Vagina (tissue), 2 donors: ENCODE results near the gene TMEM243. TPM values are rescaled to one million over a fixed set of nuclear protein-coding genes. Genes with fewer than 3 reads are reported as not detected.

Source experiments
- DNase-seq, 2 donors: peaks; one replicate each; pipeline ENCODE4 v3.0.0-alpha.2; 2017; ENCODE audit errors: extremely low spot score in 2 of 2
- H3K27ac ChIP-seq: fragments of 200-600 bp; sonication (generic); one replicate; pipeline ENCODE4 v1.5.1; 2019
- H3K27me3 ChIP-seq: fragments of 200-600 bp; sonication (generic); one replicate; pipeline ENCODE4 v1.5.1; 2019
- H3K36me3 ChIP-seq, 2 donors: fragments of 200-600 bp; sonication (generic); one replicate each; pipeline ENCODE4 v1.5.1; 2017 to 2019
- H3K4me1 ChIP-seq: fragments of 200-600 bp; sonication (generic); one replicate; pipeline ENCODE4 v1.5.1; 2019
- H3K4me3 ChIP-seq, 2 donors: fragments of 200-600 bp; sonication (generic); 1 replicate in 1 of 2; 2 replicates in 1 of 2; pipeline ENCODE4 v1.5.1; 2016 to 2019
- H3K9me3 ChIP-seq: fragments of 200-600 bp; sonication (generic); one replicate; pipeline ENCODE4 v1.5.1; 2019
- CTCF ChIP-seq, 3 experiments: fragments of 450-650 bp in 2 of 3; fragments of 200-600 bp in 1 of 3; sonication (generic) in 1 of 3; IDR thresholded peaks; one replicate each; pipeline ENCODE4 v1.5.1; 2017 to 2019; ENCODE audit warnings: antibody characterized with exemption in 3 of 3, mild to moderate bottlenecking in 2 of 3, moderate library complexity in 2 of 3
- POLR2A ChIP-seq, 2 donors: fragments of 450-650 bp; IDR thresholded peaks; one replicate each; pipeline ENCODE4 v1.6.1; 2017; ENCODE audit warnings: antibody characterized with exemption in 2 of 2, mild to moderate bottlenecking in 2 of 2, moderate library complexity in 2 of 2
- POLR2AphosphoS5 ChIP-seq, 2 donors: sonication (generic); formaldehyde crosslinking; IDR thresholded peaks; one replicate each; pipeline ENCODE4 v1.9.0; 2017; ENCODE audit warnings: antibody characterized with exemption in 2 of 2, mild to moderate bottlenecking in 2 of 2, low read depth in 1 of 2; ENCODE audit not compliant: insufficient read depth in 1 of 2
- intact Hi-C: fragments of 100-400 bp; cut with DNase I; formaldehyde crosslinking; loops from one replicate; pipeline ENCODE4 v1.15.1; 2023
- total RNA-seq: library from RNA; depleted of rRNA; stranded (reverse); fragments of >200 nt; gene quantifications from one replicate; pipeline ENCODE4 v1.2.3, GENCODE V29; 2016

TMEM243 gene
- total RNA-seq, 1 donor from 2014 or later, result 36.6 TPM

- TF ChIP-seq POLR2A (IDR thresholded peaks at IDR 0.05) (no peak), POLR2AphosphoS5 (IDR thresholded peaks at IDR 0.05; ENCODE audit: insufficient read depth in 1 of 2, low read depth in 1 of 2) (no peak), CTCF (IDR thresholded peaks at IDR 0.05) (no peak)
- intact Hi-C loops, result loop anchor here (10.0 kb wide), 1 partner anchor 69 kb away; the partner anchor contains the start of gene DMTF1
- H3K4me1 ChIP-seq, result peaks cover 11% of the 10 kb centered on the region
- no peak overlapping the region for H3K4me3 ChIP-seq
- no peaks in the 10 kb centered on the region for H3K27me3 ChIP-seq
- no peak overlapping the region for H3K27ac ChIP-seq
- DNase-seq, result no peak
- no peaks in the 10 kb centered on the region for H3K9me3 ChIP-seq
- no peaks in the 10 kb centered on the region for H3K36me3 ChIP-seq
Observed at GRCh38 chr7:87223666-87224065, 4.1 kb upstream of the TMEM243 start.

GRCh38 chr7:87220734-87221215 lies 1.2 kb upstream of the TMEM243 start:
- no peak for DNase-seq
- intact Hi-C loops, result loop anchor here (10.0 kb wide), 1 partner anchor 66 kb away; the partner anchor contains the start of gene DMTF1
- Histone ChIP-seq H3K9me3 (no peaks in the 10 kb centered on the region), H3K27ac (peak overlapping the region; percentile 87), H3K4me3 (peak overlapping the region; percentile 77 to 79), H3K36me3 (no peaks in the 10 kb centered on the region), H3K27me3 (no peaks in the 10 kb centered on the region), H3K4me1 (peaks cover 31% of the 10 kb centered on the region)
- peak in 1 of 2 donors; percentile 15 for TF ChIP-seq POLR2AphosphoS5 (IDR thresholded peaks at IDR 0.05; ENCODE audit: insufficient read depth in 1 of 2, low read depth in 1 of 2)
- TF ChIP-seq POLR2A (IDR thresholded peaks at IDR 0.05), result no peak

GRCh38 chr7:87220026-87220733 lies 648 bp upstream of the TMEM243 start:
- intact Hi-C loops, result loop anchor here (10.0 kb wide), 1 partner anchor 65 kb away; the partner anchor contains the start of gene DMTF1
- DNase-seq, result no peak
- Histone ChIP-seq H3K4me1 (peaks cover 31% of the 10 kb centered on the region), H3K4me3 (peak overlapping the region; percentile 77 to 79), H3K27ac (peak overlapping the region; percentile 87), H3K36me3 (no peaks in the 10 kb centered on the region), H3K27me3 (no peaks in the 10 kb centered on the region), H3K9me3 (no peaks in the 10 kb centered on the region)
- peak in 1 of 2 donors; percentile 88 for TF ChIP-seq POLR2A (IDR thresholded peaks at IDR 0.05)
- TF ChIP-seq CTCF (IDR thresholded peaks at IDR 0.05), result no peak
- peak; percentile 60 to 94 for TF ChIP-seq POLR2AphosphoS5 (IDR thresholded peaks at IDR 0.05; ENCODE audit: insufficient read depth in 1 of 2, low read depth in 1 of 2)

GRCh38 chr7:87218796-87219544 lies 562 bp downstream of the TMEM243 start:
- no peaks in the 10 kb centered on the region for H3K36me3 ChIP-seq
- intact Hi-C loops, result no loop called here
- no peak for TF ChIP-seq POLR2A (IDR thresholded peaks at IDR 0.05)
- TF ChIP-seq CTCF (IDR thresholded peaks at IDR 0.05), result no peak
- no peak for TF ChIP-seq POLR2AphosphoS5 (IDR thresholded peaks at IDR 0.05; ENCODE audit: insufficient read depth in 1 of 2, low read depth in 1 of 2)
- H3K4me3 ChIP-seq, result peak overlapping the region; percentile 77 to 79
- H3K27me3 ChIP-seq, result no peaks in the 10 kb centered on the region
- H3K27ac ChIP-seq, result peak overlapping the region; percentile 87
- no peaks in the 10 kb centered on the region for H3K9me3 ChIP-seq
- peaks cover 42% of the 10 kb centered on the region for H3K4me1 ChIP-seq
- peak in 1 of 2 donors; percentile 92 for DNase-seq

GRCh38 chr7:87217983-87218653 lies 1.4 kb downstream of the TMEM243 start:
- peaks cover 51% of the 10 kb centered on the region for H3K4me1 ChIP-seq
- TF ChIP-seq CTCF (IDR thresholded peaks at IDR 0.05) (no peak), POLR2AphosphoS5 (IDR thresholded peaks at IDR 0.05; ENCODE audit: insufficient read depth in 1 of 2, low read depth in 1 of 2) (no peak), POLR2A (IDR thresholded peaks at IDR 0.05) (no peak)
- intact Hi-C loops, result no loop called here
- no peak for DNase-seq
- H3K9me3 ChIP-seq, result no peaks in the 10 kb centered on the region
- peak overlapping the region; percentile 87 for H3K27ac ChIP-seq
- H3K36me3 ChIP-seq, result no peaks in the 10 kb centered on the region
- H3K27me3 ChIP-seq, result no peaks in the 10 kb centered on the region
- H3K4me3 ChIP-seq, result peak overlapping the region; percentile 77 to 79
